Karpas-422 (cell line): ENCODE data around the gene BORCS8. TPM values are rescaled to one million over a fixed set of nuclear protein-coding genes. Genes with fewer than 3 reads are reported as not detected.
A peak's percentile ranks its signal among the peaks of the same experiment; 100 is the strongest.
"Not testable (repeated sequence)": the region's sequence is repeated elsewhere in the genome, so short reads cannot be mapped to it uniquely, and the experiment has no call there.

Source experiments
- DNase-seq: peaks from one replicate; pipeline ENCODE4 v3.0.0-alpha.2; 2015
- H2AFZ ChIP-seq: fragments of 200-600 bp; sonication (generic); 2 replicates; pipeline ENCODE4 v1.6.1; 2014; ENCODE audit warnings: antibody characterized with exemption, low read length, mixed read lengths
- H3K27ac ChIP-seq: fragments of 200-600 bp; sonication (generic); 2 replicates; pipeline ENCODE4 v1.5.1; 2014; ENCODE audit warnings: mild to moderate bottlenecking, low read length, moderate library complexity
- H3K27me3 ChIP-seq: fragments of 200-600 bp; sonication (generic); 2 replicates; pipeline ENCODE4 v1.6.1; 2014; ENCODE audit warnings: low read length, mixed read lengths
- H3K36me3 ChIP-seq: fragments of 200-600 bp; sonication (generic); 2 replicates; pipeline ENCODE4 v1.6.1; 2014; ENCODE audit warnings: low read length, mixed read lengths; ENCODE audit not compliant: insufficient read depth
- H3K4me1 ChIP-seq: fragments of 200-600 bp; sonication (generic); 2 replicates; pipeline ENCODE4 v1.6.1; 2014; ENCODE audit warnings: mild to moderate bottlenecking, low read length, mixed read lengths
- H3K4me2 ChIP-seq: fragments of 200-600 bp; sonication (generic); 2 replicates; pipeline ENCODE4 v1.6.1; 2014; ENCODE audit warnings: low read length, low read depth, mild to moderate bottlenecking; ENCODE audit not compliant: poor library complexity, severe bottlenecking
- H3K4me3 ChIP-seq: fragments of 200-600 bp; sonication (generic); 2 replicates; pipeline ENCODE4 v1.5.1; 2014; ENCODE audit warnings: mild to moderate bottlenecking, antibody characterized with exemption, low read length, mixed read lengths
- H3K79me2 ChIP-seq: fragments of 200-600 bp; sonication (generic); 2 replicates; pipeline ENCODE4 v1.6.1; 2014; ENCODE audit warnings: mild to moderate bottlenecking, low read length, mixed read lengths
- H3K9ac ChIP-seq: fragments of 200-600 bp; sonication (generic); 2 replicates; pipeline ENCODE4 v1.6.0; 2014; ENCODE audit warnings: low read length
- H3K9me2 ChIP-seq: fragments of 200-600 bp; sonication (generic), shearing (Covaris generic); replicated peaks from 2 replicates; pipeline ENCODE4 v1.6.0; 2014; ENCODE audit warnings: mild to moderate bottlenecking, low read length, moderate library complexity; ENCODE audit not compliant: insufficient read depth
- H3K9me3 ChIP-seq: fragments of 300-700, 200-600 bp; sonication (generic); 2 replicates; pipeline ENCODE4 v1.6.1; 2014; ENCODE audit warnings: low read length, mixed read lengths
- H4K20me1 ChIP-seq: fragments of 200-600 bp; sonication (generic); 2 replicates; pipeline ENCODE4 v1.6.1; 2014; ENCODE audit warnings: mild to moderate bottlenecking, antibody characterized with exemption, low read length, low read depth; ENCODE audit not compliant: insufficient read depth
- total RNA-seq: library from RNA; depleted of rRNA; stranded (reverse); fragments of >200 nt; shearing (Covaris generic); gene quantifications from 2 replicates; pipeline ENCODE4 v1.2.3, GENCODE V29; 2014; ENCODE audit warnings: low replicate concordance

BORCS8 gene
- total RNA-seq, 1 experiment from 2014 or later = 6.6 TPM

DNA sequence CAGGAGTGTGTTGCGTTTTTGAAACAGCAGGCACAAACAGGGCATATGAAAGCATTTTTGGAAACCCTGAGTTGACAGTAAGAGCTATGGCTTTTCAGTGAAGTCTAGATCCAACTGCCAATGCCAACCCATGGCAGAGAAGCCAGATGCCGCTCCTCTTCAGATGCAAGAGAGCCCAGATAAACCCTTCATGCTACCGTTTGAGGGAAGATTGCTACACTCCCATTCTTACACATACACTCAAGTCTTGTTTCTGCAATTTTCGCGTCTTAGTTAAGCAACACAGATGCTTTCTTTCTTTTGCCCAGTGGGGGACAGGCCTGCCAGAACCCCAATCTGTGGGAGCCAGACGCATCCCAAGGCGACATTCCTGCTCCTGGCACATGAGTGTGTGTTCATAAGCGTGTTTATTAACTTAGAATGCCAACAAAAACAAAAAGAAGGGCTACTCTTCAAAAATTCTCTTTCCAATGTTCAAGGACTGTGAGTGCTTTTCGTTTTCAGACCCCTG lies 10.4 kb downstream of the BORCS8 start:
- Histone ChIP-seq H4K20me1 (no peaks in the 10 kb centered on the region), H3K4me2 (no peak overlapping the region), H3K79me2 (no peaks in the 10 kb centered on the region; the same call in 1 of the 2 replicates), H3K9me3 (no peaks in the 10 kb centered on the region; the same call in 1 of the 2 replicates), H3K36me3 (peaks cover 37% of the 10 kb centered on the region), H3K4me1 (no peaks in the 10 kb centered on the region), H2AFZ (no peak overlapping the region), H3K4me3 (no peak overlapping the region), H3K9me2 (no peaks in the 10 kb centered on the region), H3K27ac (no peak overlapping the region), H3K9ac (no peak overlapping the region), H3K27me3 (no peaks in the 10 kb centered on the region)
- no peak for DNase-seq

DNA sequence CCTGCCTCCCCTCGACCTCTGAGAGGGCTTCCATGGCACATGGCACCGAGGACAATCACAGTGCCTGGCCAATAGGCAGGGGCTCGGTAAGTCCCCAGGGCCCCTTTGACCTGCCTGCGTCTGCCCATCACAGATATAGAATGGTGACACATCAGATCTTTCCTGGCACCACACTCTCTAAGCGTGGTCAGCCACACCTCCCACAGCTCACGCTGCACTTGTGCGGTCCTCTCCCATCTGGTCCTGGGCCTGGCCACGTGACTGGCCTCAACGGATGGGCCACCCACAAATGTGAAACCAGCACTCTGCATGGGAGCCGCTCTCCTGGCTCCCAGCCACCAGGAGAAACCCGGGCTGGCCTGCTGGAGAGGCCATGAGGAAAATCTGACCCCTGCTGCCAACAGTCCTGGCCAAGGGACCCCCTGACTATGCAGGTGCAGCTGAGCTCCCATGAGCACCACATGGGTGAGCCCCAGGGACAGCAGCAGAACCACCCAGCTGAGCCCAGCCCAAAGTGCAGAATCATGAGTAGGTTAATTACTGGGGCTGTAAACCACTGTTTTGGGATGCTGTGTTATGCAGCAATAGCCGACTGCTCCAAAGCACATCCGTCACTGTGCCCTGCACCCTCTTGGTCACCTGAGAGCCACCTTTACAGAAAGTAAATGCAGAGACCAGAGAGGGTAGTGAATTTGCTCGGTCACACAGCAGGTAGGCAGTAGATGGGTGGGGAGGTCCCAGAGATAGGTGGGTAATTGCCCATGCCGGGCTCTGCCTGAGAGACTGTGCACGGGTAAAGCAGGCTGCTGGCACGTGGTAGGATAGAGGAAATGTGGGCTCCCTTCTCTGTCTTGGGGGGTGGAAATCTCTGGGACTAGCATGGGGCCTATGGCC lies 12.2 kb downstream of the BORCS8 start:
- Histone ChIP-seq H4K20me1 (no peaks in the 10 kb centered on the region), H3K27ac (no peak overlapping the region), H3K4me1 (peaks cover 6% of the 10 kb centered on the region), H3K9me3 (no peaks in the 10 kb centered on the region; the same call in 1 of the 2 replicates), H3K36me3 (peaks cover 31% of the 10 kb centered on the region), H3K9ac (no peak overlapping the region), H3K4me2 (no peak overlapping the region), H3K9me2 (no peaks in the 10 kb centered on the region), H3K79me2 (no peaks in the 10 kb centered on the region), H3K4me3 (no peak overlapping the region), H3K27me3 (no peaks in the 10 kb centered on the region), H2AFZ (no peak overlapping the region)
- DNase-seq = no peak

DNA sequence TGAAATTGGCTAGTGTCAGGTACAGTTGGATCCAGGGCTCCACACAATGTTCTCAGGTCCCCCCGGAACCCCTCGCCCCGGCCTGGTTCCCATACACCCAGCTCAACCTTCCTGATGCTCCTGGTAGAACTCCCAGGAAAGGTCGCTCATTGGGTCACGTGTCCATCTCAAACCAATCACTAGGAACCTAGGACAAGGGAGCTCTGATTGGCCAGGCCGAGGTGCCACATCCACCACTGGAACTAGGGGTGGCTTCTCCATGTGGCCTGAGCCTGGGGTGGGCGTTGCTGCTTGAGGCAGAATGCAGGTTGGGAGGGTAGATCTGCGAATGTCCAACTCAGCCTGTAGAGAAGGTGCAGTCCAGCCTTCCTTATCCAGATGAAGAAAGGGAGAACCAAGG lies 15.0 kb downstream of the BORCS8 start:
- no peaks in the 10 kb centered on the region for H3K9me2 ChIP-seq
- H4K20me1 ChIP-seq = no peaks in the 10 kb centered on the region
- no peak overlapping the region for H3K4me2 ChIP-seq
- H3K79me2 ChIP-seq = no peaks in the 10 kb centered on the region
- no peaks in the 10 kb centered on the region for H3K27me3 ChIP-seq
- no peak overlapping the region for H3K27ac ChIP-seq
- DNase-seq = no peak
- H3K36me3 ChIP-seq = peaks cover 21% of the 10 kb centered on the region
- no peak overlapping the region for H2AFZ ChIP-seq
- H3K9ac ChIP-seq = no peak overlapping the region
- no peak overlapping the region for H3K4me3 ChIP-seq
- peaks cover 31% of the 10 kb centered on the region for H3K4me1 ChIP-seq
- H3K9me3 ChIP-seq = no peaks in the 10 kb centered on the region; the same call in 1 of the 2 replicates

DNA sequence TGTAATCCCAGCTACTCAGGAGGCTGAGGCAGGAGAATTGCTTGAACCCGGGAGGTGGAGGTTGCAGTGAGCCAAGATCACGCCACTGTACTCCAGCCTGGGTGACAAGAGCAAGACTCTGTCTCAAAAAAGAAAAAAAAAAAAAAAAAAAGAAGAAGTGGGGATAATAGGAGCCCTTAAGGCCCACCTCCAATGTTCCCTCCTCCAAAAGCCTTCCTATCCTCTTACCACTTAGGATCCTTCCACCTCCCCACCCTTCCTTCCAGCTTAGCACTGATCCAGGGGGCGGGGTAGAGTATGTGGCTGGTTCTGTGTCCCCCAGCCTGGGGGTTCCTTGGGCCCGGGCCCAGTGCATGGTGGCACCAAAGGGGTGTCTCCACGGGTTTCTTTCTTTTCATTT lies 18.7 kb downstream of the BORCS8 start:
- peak overlapping the region; percentile 21; the same call in 1 of the 2 replicates for H3K9ac ChIP-seq
- not testable (repeated sequence) for H3K9me3 ChIP-seq
- peaks cover 11% of the 10 kb centered on the region; the same call in 1 of the 2 replicates for H3K36me3 ChIP-seq

DNA sequence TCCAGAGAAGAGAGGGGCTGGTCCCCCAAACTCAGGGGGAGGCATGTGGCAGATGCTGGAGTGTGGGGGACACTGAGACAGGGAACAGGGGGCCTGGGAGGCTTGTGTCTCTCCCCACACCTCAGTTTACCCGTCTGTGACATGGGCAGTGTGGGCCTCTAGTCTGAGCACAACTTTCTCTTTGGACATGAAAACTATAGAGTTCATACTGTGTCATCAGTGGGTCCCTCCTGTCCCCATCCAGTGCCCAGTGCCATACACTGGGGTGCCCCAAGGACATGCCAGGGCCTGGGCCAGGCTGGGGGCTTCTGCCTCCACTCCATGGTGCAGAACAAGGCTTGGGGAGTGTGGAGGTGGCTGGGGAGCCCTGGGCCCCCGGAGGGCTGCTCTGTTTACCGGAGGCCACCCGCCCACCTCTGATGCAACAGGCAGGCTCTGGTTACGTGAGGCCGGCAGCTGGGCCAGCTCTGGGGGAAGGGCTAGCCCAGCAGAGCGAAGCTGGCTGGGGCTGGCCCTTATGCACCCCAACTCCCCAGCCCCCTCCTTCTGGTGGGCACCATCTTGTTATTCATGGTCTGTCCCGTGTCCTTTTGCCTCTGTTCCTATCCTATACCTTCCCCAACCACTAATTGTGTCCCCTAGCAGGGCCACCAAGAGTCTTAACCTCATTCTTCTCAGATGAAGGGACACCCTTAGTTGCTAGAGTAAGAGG lies 20.0 kb downstream of the BORCS8 start:
- H3K4me3 ChIP-seq = peak overlapping the region; percentile 31; the same call in 1 of the 2 replicates

More for the DNA sequence above, 18.7 kb downstream of the BORCS8 start:
- not testable (repeated sequence) for H3K4me2 ChIP-seq, H4K20me1 ChIP-seq, H3K9me2 ChIP-seq, H3K4me3 ChIP-seq, H3K27me3 ChIP-seq, H2AFZ ChIP-seq
- peaks cover 22% of the 10 kb centered on the region for H3K79me2 ChIP-seq
- DNase-seq = peak; percentile 53
- peaks cover 54% of the 10 kb centered on the region for H3K4me1 ChIP-seq
- H3K27ac ChIP-seq = peak overlapping the region; percentile 99

DNA sequence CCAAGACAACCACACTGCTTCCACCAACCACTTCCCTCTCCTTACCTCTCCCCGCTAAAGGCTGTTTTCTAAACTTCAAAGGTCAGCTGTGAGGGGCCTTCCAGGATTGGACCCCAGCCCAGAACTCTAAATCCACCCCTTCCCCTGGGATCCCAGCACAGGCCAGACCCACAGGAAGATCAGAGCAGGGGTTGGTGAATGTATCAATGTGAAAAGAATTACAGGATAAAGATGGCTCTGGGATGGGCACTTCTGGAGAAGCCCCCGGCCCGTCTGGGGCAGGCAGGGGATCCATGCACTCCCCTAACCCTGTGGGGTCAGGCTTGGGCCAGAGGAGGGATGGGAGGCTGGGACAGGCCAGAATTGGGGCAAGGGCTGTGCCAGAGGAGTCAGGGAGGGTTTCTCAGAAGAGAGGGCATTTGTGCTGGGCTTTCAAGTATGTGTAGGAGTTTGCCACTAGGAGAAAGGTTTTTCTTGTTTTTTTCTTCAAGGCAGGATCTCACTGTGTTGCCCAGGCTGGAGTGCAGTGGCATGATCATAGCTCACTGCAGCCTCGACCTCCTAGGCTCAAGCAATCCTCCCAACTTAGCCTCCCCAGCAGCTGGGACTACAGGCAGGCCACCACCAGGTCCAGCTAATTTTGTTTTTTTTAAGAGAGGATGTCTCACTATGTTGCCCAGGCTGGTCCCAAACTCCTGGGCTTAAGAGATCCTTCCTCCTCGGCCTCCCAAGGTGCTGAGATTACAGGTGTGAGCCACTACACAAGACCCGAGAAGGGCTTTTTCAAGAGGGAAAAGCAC lies 20.9 kb downstream of the BORCS8 start:
- H2AFZ ChIP-seq = no peak overlapping the region
- H3K4me3 ChIP-seq = peak overlapping the region; percentile 78
- peak overlapping the region; percentile 94 for H3K9ac ChIP-seq
- H3K9me3 ChIP-seq = no peaks in the 10 kb centered on the region
- peaks cover 24% of the 10 kb centered on the region; the same call in 1 of the 2 replicates for H3K36me3 ChIP-seq
- DNase-seq = peak; percentile 51
- H3K27me3 ChIP-seq = no peaks in the 10 kb centered on the region
- peak overlapping the region; percentile 89 for H3K4me2 ChIP-seq
- H4K20me1 ChIP-seq = peaks cover 16% of the 10 kb centered on the region; the same call in 1 of the 2 replicates
- H3K4me1 ChIP-seq = peaks cover 76% of the 10 kb centered on the region
- H3K9me2 ChIP-seq = no peaks in the 10 kb centered on the region
- peak overlapping the region; percentile 99 for H3K27ac ChIP-seq
- H3K79me2 ChIP-seq = peaks cover 43% of the 10 kb centered on the region

More for the DNA sequence above, 20.0 kb downstream of the BORCS8 start:
- Histone ChIP-seq H3K4me2 (peak overlapping the region; percentile 89), H2AFZ (no peak overlapping the region), H3K9me2 (no peaks in the 10 kb centered on the region), H3K9ac (peak overlapping the region; percentile 94), H3K9me3 (no peaks in the 10 kb centered on the region), H3K27ac (peak overlapping the region; percentile 99), H3K36me3 (peaks cover 20% of the 10 kb centered on the region; the same call in 1 of the 2 replicates), H3K27me3 (no peaks in the 10 kb centered on the region), H3K79me2 (peaks cover 34% of the 10 kb centered on the region), H3K4me1 (peaks cover 67% of the 10 kb centered on the region), H4K20me1 (peaks cover 11% of the 10 kb centered on the region; the same call in 1 of the 2 replicates)
- peak; percentile 86 for DNase-seq

DNA sequence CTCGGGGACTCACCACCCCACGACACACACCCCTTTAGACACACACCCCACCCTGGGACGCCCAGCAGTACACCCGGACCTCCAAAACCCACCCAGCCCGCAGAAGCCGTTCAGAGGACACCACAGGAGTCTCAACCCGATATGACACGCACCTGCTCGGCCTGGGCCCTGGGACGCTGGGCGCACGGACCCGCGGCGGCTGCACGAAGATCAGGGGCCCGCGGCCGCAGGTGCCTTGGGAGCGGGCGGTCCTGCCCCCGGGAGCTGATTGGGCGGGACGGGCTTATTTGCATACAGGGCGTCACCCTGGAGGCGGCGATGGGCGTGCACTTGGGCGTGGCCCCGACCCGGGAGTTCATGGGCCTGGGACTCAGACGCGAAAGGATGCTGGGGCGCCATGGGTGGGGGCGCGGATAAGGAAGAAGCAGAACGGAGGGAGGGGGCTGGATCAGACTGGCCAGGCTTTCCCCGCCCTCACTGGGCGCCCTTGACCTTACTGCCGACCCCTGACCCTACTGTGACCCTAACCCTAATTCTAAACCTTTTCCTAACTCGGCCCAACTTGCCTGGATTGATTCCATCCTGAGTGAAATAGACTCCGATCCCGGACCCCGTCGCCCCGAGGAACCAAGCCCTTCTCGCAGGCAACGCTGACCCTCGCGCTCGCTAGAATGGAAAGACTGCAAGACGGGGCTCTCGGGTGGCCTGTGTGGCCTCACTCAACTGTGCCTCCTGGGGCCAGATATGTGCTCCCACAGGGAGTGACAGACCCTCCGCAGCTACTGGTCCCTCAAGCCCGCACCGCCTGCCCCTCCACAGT lies 21.7 kb downstream of the BORCS8 start, which contains the start of gene MEF2B:
TSS of gene MEF2B (minus strand) at position 211 of the 820 bp plus-strand sequence. CDS start 19,528 bp downstream, outside the sequence.
- Histone ChIP-seq H4K20me1 (peaks cover 24% of the 10 kb centered on the region; the same call in 1 of the 2 replicates), H3K36me3 (peaks cover 29% of the 10 kb centered on the region; the same call in 1 of the 2 replicates), H3K27ac (peak within 1 kb of the TSS; percentile 99), H3K9ac (peak within 1 kb of the TSS; percentile 94), H3K4me2 (peak within 1 kb of the TSS; percentile 89), H3K4me3 (peak within 1 kb of the TSS; percentile 78), H2AFZ (no peak within 1 kb of the TSS), H3K27me3 (no peaks in the 10 kb centered on the region), H3K79me2 (peaks cover 51% of the 10 kb centered on the region), H3K4me1 (peaks cover 83% of the 10 kb centered on the region), H3K9me3 (no peaks in the 10 kb centered on the region), H3K9me2 (no peaks in the 10 kb centered on the region)
- peak; percentile 98 for DNase-seq
